Fibroblast of upper back skin (primary cell): ENCODE measurements around the gene ZBTB22.
A peak's percentile ranks its signal among the peaks of the same experiment; 100 is the strongest.
"Not testable (repeated sequence)": the region's sequence is repeated elsewhere in the genome, so short reads cannot be mapped to it uniquely, and the experiment has no call there.

Source experiments
- DNase-seq: peaks from one replicate; pipeline ENCODE4 v3.0.0-alpha.2; 2013

Gene ZBTB22

DNA sequence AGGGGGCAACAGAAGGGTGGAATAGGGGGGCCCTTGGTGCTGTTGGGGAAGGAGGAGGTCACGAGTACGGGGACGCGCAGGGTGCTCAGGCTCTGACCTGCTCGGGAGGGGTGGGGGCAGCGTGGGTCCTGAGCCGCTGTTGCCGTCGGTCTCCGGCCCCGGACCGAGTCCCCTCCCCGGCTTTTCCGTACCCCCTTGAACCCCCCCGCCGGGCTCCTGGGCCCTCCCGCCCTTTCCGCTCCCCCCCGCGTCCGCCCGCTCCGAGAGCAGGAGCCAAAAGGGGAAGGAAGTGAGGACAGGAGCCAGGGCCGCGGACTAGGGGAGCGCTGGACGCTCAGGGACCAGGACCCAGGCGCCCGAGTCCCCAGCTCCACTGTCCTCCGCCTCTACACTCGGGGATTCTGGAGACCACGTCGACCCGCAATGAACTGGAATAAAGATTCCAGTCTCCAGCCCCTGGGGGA is 18.7 kb downstream of the ZBTB22 start, which contains the start of gene RGL2:
Gene RGL2 (minus strand): TSS at position 170 of the 464 bp plus-strand sequence. CDS start 332 bp downstream, outside the sequence.
- peak; percentile 57 for DNase-seq

DNA sequence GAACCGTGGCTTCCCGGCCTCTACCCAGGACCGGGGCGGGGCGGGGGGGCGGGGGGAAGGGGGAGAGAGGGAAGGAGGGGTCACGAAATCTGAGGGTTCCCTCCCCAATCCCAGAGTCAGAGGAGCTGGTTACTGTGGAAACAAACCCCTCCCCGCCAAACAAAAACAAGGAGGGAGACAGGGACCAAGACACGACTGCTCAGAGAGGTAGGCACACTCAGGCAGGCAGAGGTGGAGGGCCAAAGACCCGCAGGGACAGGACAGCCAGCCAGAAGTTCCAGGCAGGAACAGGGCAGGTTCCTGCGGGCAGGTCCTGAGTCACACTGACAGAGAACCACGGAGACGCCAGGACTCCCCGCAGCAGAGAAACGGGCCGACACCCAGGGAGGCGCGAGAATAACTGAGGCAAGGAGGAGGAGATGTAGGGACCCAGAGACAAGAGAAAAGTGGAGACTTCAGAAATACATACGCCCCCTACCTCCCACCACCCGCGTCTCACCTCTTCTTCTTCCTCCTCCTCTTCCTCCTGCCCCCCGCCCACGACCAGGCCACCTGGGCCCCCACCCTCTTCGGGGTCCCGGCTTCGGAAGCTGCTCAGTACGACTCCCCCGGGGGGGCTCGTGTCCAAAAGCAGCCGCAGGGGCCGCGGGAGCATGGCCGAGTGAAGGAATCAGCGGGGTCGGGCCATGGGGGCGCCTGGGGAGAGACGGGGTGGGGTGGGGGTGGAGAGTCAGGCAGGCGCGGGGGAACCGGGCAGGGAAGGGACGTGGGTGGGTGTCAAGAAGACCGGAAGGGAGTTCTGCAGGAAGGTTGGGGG is 19.4 kb downstream of the ZBTB22 start:
- DNase-seq = peak; percentile 74

DNA sequence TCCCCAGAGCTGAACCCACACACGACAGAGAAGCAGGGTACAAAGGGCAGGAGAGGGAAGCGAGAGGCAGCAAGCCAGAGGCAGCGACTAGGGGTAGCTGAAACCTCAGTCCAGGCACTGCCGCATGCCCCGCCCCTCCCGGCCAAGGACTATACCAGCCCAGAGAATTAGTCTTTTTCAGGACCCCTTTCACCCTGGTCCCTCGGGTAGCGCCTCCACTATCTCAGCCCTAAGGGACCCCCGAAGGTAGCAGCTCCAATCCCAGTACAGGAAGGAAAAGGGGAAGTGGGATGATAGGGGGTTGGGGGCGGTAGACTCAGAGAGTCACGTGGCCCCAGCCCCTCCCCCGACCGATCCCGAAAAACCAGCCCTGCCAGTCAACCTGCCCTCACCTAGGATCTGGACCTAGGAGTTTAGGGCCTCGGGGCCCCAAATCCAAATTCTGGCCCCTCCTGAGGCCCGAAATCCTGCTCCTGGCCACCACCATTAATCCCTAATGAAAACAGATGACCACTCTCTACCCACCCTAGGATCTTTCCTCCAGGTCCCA is 20.1 kb downstream of the ZBTB22 start:
- DNase-seq = no peak

DNA sequence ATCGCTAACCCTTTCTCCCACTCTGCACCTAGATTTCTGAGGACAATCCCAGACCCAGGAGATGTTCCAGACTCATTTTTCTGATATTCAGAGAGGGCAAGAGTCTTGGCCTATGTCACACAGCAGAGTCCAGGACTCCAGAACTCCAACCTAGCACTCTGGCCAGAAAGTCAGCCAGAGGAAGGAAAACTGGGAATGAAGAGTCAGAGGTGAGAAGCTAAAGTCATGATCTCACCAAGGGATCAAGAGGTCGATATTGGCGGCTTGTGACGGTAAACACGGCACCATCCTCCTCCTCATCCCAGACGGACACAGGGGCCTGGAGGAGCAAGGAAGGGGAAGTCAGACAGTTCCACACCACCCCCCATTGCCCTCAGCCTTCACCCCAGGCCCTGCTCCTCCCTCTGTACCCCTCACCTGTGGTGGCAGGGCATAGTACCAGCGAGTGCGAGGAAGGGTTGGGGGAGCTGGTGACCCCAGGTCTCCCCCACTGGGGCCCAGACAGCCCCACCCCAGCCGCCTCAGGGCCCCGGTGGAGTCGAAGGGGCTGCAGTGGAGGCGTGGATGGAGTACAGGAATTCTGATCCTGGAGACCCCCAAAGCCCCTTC is 20.6 kb downstream of the ZBTB22 start:
- DNase-seq = no peak

DNA sequence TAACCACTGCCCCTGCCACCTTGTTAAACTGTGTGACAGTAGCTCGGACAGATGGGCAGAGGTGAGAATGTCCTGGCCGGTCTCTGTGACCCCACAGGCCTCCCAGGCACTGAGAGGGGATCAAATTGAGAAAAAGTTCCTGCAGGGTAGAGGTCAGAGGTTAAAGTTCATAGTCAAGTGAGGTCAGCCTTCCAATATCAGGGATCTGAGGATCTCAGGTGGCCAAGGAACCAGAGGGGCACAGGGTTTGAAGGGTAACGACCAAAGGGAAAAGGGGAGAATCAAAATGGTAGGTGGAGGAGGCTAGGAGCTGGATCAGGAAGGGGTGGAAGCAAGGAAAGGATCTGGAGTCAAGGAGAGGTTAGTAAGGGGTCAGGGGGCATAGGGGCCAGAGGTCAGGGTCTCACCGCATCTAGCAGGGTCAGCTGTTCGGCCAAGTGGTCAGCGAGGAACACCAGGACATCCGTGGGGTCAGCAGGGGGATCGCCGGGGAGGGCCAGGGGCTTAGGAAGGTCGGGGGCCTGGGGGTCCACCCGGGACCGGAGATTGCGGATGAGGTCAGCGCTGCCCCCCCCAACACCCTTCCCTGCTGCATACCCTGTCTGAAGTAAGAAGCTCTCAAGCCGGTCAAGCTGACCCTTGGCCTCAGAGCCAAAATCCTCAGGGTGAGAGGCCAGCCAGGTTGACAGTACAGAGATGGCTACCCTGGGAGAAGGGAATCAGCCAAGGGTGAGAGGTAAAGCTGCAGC is 21.7 kb downstream of the ZBTB22 start:
- DNase-seq = no peak

GRCh38 chr6:33294086-33294823 is 23.3 kb downstream of the ZBTB22 start:
- no peak for DNase-seq

GRCh38 chr6:33292996-33293682 is 24.4 kb downstream of the ZBTB22 start:
- DNase-seq = no peak

DNA sequence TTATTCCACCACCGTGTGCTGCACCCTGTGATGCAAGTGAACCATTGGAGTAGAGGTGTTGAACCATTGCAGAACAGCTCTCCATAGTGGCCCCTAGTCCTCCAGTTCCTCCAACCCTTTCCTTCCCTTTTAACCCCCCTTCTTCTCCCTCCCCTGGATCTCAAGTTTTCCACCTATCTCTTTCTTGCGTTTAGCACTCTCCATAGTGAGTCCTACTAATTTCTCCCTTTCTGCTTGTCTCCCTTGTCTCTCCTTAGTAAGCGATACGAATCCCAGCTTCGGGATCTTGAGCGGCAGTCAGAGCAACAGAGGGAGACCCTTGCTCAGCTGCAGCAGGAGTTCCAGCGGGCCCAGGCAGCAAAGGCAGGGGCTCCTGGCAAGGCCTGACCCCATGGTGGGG is 27.1 kb downstream of the ZBTB22 start:
- no peak for DNase-seq

DNA sequence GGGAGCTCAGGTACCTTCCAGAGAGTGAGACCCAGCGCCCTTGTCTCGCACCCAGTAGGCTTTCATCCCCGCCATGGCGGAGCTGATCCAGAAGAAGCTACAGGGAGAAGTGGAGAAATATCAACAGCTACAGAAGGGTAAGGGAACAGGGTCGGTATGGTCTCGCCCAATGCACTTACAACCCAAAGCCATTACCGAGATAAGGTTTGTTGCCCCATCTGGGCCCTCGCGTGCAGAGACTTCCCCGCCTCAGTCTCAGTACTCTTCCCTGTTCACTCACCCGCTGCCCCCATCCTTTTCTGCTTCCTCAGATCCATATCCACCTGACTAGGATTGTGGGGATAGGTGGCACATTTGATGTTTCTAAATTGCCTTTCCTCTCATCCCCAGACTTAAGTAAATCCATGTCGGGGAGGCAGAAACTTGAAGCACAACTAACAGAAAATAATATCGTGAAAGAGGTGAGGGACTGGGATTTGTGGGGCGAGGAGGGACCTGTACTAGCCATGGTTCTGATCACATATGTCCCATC is 27.7 kb downstream of the ZBTB22 start:
- no peak for DNase-seq

- DNase-seq = peak; percentile 89
These were observed 28.4 kb downstream of the ZBTB22 start, which contains the start of the genes PFDN6 and WDR46 for GRCh38 chr6:33288921-33289783. Gene PFDN6, plus strand, starts transcription at chr6:33289601. Its CDS starts 256 bp downstream, at chr6:33289857. Gene WDR46, minus strand, starts transcription at chr6:33289239. Its CDS starts 69 bp downstream, at chr6:33289170.

DNA sequence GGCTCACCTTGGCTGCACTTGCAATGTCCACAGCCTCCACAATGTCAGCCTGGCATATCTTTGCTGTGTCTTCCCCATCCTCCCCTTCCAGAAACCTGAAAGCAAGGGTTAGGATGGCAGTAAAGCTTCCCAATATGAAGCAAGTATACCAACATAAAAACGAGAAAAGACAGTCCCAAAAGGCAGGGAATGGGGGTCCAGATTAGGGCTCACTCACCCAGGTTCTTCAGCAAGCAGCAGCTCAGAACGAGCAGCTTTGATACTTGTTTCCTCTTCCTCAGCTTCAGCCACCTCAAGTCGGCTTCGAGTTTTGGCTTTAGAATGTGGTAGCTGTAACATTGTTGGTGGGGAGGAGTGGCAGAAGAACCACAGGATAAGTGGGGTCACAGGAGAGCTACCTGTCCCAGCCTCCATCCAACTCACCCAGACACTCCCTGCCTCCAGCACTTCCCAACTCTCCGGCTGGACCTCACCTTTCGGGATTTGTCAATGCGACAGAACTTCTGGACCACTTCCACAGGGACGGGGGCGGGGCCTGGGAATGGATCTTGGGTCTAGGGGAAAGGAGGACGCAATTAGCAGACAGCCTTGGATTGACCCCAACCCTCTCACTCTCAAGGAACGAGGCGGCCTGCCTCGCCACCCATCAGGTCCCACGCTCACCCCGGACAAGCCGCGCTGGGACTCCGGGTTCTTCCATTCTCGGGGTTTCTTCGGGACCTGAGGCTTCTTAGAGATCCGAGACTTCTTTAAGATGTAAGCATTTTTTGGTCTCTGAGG is 29.2 kb downstream of the ZBTB22 start:
- DNase-seq = no peak

DNA sequence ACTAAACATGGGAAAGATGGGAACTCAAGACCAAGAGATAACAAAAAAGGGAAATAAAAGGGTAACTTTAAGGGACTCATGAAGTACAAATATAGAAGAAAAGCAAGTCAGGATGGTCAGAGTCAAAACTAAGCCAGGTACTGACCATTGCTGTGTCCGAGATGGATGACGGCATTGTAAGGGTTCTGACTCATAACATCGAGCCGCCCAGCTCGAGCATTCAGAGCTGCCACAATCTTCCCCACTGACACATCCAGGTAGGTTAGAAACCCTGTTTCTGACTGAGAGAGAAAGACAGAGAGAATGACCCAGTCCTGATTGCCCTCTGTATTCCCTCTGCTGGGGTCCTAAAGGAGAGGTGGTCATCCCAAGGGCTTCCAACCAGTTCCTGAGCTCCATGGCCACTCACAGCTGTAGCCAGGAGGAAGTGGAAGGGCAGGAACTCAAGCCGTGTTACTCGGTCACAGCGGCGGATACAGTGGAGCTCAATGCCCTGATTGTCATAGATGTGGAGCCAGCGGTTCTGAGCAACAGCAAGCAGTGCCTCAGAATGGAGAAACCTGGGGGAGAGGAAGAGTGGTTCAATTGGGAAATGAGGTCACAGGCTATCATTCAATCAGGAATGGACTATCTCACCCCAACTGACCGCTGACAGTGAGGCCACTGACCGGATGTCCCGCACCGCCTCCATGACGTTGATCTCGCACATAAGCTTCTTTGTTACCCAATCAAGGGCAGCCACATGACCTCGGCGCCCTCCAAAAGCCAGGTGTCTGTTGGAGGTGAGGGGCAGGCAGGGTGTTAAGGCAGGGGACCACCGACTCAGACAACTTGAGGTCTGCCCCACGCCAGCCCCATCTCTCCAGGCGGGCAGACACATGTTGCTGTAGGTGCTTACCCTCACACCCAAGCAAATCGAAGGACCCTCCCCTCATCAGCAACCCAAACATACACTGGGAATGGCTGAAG is 30.3 kb downstream of the ZBTB22 start:
- DNase-seq = no peak

- not testable (repeated sequence) for DNase-seq
These were observed 32.3 kb downstream of the ZBTB22 start for GRCh38 chr6:33285214-33285613.

GRCh38 chr6:33280539-33280938 is 37.0 kb downstream of the ZBTB22 start:
- DNase-seq = no peak

DNA sequence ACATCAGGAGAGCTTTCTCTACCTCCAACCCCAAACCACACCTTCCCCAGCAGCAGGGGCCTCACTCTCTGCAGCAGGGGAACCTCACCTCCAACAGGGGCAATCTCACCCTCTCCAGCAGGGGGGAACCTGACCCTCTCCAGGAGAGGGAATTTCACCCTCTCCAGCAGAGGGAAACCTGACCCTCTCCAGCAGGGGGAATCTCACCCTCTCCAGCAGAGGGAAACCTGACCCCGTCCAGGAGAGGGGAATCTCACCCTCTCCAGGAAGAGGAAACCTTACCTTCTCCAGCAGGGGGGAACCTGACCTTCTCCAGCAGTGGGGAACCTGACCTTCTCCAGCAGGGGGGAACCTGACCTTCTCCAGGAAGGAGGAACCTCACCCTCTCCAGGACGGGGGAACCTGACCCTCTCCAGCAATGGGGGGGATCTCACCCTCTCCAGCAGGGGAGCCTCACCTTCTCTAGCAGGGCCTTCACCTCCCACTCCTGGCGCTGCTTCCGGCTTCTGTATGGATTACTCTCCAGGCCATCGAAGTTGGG is 37.5 kb downstream of the ZBTB22 start:
- DNase-seq = peak; percentile 41

DNA sequence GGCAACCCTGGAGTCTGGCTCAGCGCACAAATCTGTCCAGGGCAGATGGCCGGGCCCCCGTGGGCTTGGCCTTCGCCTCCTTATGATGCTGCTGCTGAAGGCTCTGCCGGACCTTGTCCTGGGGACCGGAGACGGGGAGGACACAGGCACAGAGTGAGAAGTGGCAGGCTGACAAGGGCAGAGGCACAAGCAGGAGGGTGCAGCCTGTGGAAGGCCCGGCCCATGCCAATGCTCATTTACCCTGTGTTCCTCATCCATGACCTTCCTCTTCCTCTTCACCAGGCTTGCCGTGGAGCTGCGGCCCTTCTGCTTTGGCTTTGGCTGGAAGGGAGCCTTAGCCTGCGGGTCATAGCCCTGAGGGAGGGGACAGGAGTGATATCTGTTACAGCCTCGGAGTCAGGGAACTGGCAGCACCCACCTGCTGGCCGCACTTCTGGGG is 38.3 kb downstream of the ZBTB22 start:
- no peak for DNase-seq

DNA sequence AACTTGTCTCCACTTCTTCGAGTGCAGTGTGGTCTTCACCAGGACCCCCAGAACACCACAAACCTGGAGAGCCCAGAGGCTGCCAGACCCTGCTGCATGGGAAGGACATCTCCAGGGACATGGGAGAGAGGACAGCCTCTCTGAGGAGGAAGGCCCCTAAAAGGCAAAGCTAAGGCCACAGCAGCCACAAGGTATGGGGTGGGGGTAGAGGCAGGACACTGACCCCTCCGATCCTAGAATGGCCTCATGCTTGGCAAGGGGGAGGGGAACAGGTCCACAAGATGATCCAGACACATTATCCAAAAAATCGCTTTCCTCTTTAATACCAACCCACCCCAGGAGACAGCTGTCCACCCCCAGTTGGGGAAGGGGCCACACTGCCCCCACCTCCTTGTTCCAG is 38.7 kb downstream of the ZBTB22 start:
- DNase-seq = no peak

- DNase-seq = no peak
These were observed 39.2 kb downstream of the ZBTB22 start for GRCh38 chr6:33278392-33278741.
